HEK293 (cell line): Measurements from ENCODE around the gene PNKD.
A peak's percentile ranks its signal among the peaks of the same experiment; 100 is the strongest.

Source experiments
- CTCF ChIA-PET: fragments of 350-600 bp; formaldehyde crosslinking; extraction: SDS; loops from one replicate; lab custom pipeline; 2021; ENCODE audit warnings: antibody characterized with exemption; lab: Yijun Ruan, JAX
- POLR2A ChIA-PET: fragments of 300-600 bp; formaldehyde crosslinking; extraction: SDS; loops from one replicate; lab custom pipeline; 2020; ENCODE audit warnings: antibody characterized with exemption, inconsistent platforms; lab: Yijun Ruan, JAX
- H3K27ac ChIP-seq: fragments of 200-500 bp; sonication (Bioruptor generic); 2 replicates; pipeline ENCODE4 v1.5.1; 2014; ENCODE audit warnings: low read depth, low read length, control low read depth, inconsistent platforms; ENCODE audit errors: extremely low read depth
- H3K36me3 ChIP-seq, 2 experiments: fragments of 200-500 bp in 1 of 2; sonication (Bioruptor generic) in 1 of 2; 1 replicate in 1 of 2; 2 replicates in 1 of 2; pipeline ENCODE4 v1.5.1; 2014 to 2017; ENCODE audit warnings: inconsistent platforms in 2 of 2, low read length in 2 of 2; ENCODE audit not compliant: control insufficient read depth in 2 of 2, insufficient read depth in 1 of 2
- H3K4me1 ChIP-seq: fragments of 200-500 bp; sonication (Bioruptor generic); 2 replicates; pipeline ENCODE4 v1.5.1; 2014; ENCODE audit warnings: mild to moderate bottlenecking, low read length, inconsistent platforms; ENCODE audit not compliant: control insufficient read depth, insufficient read depth
- H3K4me3 ChIP-seq: 2 replicates; pipeline ENCODE4 v1.5.1; 2011; ENCODE audit warnings: low read depth, mild to moderate bottlenecking, control low read depth, low read length, moderate library complexity
- H3K9me3 ChIP-seq: fragments of 200-500 bp; sonication (Bioruptor generic); 2 replicates; pipeline ENCODE4 v1.5.1; 2014; ENCODE audit warnings: low read depth, low read length, inconsistent platforms; ENCODE audit not compliant: control insufficient read depth, insufficient read depth
- KLF1 ChIP-seq: fragments of 450-650 bp; formaldehyde crosslinking; IDR thresholded peaks from 2 replicates; pipeline ENCODE4 v1.5.1; 2016; ENCODE audit warnings: missing biosample characterization, missing genetic modification characterization
- MYNN ChIP-seq: fragments of 450-650 bp; formaldehyde crosslinking; IDR thresholded peaks from 2 replicates; pipeline ENCODE4 v1.5.1; 2016; ENCODE audit warnings: missing biosample characterization, missing genetic modification characterization, borderline replicate concordance
- WT1 ChIP-seq: fragments of 450-650 bp; formaldehyde crosslinking; IDR thresholded peaks from 2 replicates; pipeline ENCODE4 v1.5.1; 2016; ENCODE audit warnings: missing biosample characterization, missing genetic modification characterization
- ZNF121 ChIP-seq: fragments of 450-650 bp; formaldehyde crosslinking; IDR thresholded peaks from 2 replicates; pipeline ENCODE4 v1.5.1; 2016; ENCODE audit warnings: missing biosample characterization, missing genetic modification characterization
- ZNF518A ChIP-seq: fragments of 450-650 bp; formaldehyde crosslinking; conservative IDR thresholded peaks from 2 replicates; pipeline ENCODE4 v1.5.1; 2016; ENCODE audit warnings: low read depth, missing biosample characterization, missing genetic modification characterization
- ZNF521 ChIP-seq: fragments of 450-650 bp; formaldehyde crosslinking; IDR thresholded peaks from 2 replicates; pipeline ENCODE4 v1.5.1; 2017; ENCODE audit warnings: missing biosample characterization, mild to moderate bottlenecking, missing genetic modification characterization
- TF ChIP-seq, protein P1 (sequence below): fragments of 450-650 bp; formaldehyde crosslinking; IDR thresholded peaks from 2 replicates; pipeline ENCODE4 v1.5.1; 2016; ENCODE audit warnings: missing biosample characterization, missing genetic modification characterization
- TF ChIP-seq, protein P2 (sequence below): fragments of 450-650 bp; formaldehyde crosslinking; IDR thresholded peaks from 2 replicates; pipeline ENCODE4 v1.5.1; 2016; ENCODE audit warnings: missing biosample characterization, missing genetic modification characterization
- TF ChIP-seq, protein P3 (sequence below): IDR thresholded peaks from 2 replicates; pipeline ENCODE4 v1.6.1; 2011; ENCODE audit warnings: mild to moderate bottlenecking, low read depth, low read length, borderline replicate concordance

Gene PNKD

GRCh38 chr2:218295029-218295428, 24.7 kb downstream of the PNKD start (continued):
- TF ChIP-seq ZNF518A (tag by site-specific recombination) (no peak), ZNF521 (no peak)
- TF ChIP-seq, protein P1, sequence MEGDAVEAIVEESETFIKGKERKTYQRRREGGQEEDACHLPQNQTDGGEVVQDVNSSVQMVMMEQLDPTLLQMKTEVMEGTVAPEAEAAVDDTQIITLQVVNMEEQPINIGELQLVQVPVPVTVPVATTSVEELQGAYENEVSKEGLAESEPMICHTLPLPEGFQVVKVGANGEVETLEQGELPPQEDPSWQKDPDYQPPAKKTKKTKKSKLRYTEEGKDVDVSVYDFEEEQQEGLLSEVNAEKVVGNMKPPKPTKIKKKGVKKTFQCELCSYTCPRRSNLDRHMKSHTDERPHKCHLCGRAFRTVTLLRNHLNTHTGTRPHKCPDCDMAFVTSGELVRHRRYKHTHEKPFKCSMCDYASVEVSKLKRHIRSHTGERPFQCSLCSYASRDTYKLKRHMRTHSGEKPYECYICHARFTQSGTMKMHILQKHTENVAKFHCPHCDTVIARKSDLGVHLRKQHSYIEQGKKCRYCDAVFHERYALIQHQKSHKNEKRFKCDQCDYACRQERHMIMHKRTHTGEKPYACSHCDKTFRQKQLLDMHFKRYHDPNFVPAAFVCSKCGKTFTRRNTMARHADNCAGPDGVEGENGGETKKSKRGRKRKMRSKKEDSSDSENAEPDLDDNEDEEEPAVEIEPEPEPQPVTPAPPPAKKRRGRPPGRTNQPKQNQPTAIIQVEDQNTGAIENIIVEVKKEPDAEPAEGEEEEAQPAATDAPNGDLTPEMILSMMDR (tag by site-specific recombination): no peak

GRCh38 chr2:218296200-218296599, 25.9 kb downstream of the PNKD start:
- TF ChIP-seq WT1 (tag by site-specific recombination): 0 out of 2 replicates have a peak, but pooled peaks have one; percentile 9
- peak; percentile 79 for TF ChIP-seq KLF1
- TF ChIP-seq, protein P2, sequence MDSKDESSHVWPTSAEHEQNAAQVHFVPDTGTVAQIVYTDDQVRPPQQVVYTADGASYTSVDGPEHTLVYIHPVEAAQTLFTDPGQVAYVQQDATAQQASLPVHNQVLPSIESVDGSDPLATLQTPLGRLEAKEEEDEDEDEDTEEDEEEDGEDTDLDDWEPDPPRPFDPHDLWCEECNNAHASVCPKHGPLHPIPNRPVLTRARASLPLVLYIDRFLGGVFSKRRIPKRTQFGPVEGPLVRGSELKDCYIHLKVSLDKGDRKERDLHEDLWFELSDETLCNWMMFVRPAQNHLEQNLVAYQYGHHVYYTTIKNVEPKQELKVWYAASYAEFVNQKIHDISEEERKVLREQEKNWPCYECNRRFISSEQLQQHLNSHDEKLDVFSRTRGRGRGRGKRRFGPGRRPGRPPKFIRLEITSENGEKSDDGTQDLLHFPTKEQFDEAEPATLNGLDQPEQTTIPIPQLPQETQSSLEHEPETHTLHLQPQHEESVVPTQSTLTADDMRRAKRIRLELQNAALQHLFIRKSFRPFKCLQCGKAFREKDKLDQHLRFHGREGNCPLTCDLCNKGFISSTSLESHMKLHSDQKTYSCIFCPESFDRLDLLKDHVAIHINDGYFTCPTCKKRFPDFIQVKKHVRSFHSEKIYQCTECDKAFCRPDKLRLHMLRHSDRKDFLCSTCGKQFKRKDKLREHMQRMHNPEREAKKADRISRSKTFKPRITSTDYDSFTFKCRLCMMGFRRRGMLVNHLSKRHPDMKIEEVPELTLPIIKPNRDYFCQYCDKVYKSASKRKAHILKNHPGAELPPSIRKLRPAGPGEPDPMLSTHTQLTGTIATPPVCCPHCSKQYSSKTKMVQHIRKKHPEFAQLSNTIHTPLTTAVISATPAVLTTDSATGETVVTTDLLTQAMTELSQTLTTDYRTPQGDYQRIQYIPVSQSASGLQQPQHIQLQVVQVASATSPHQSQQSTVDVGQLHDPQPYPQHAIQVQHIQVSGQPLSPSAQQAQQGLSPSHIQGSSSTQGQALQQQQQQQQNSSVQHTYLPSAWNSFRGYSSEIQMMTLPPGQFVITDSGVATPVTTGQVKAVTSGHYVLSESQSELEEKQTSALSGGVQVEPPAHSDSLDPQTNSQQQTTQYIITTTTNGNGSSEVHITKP: 0 out of 2 replicates have a peak, but pooled peaks have one; percentile 23
- TF ChIP-seq, protein P3, sequence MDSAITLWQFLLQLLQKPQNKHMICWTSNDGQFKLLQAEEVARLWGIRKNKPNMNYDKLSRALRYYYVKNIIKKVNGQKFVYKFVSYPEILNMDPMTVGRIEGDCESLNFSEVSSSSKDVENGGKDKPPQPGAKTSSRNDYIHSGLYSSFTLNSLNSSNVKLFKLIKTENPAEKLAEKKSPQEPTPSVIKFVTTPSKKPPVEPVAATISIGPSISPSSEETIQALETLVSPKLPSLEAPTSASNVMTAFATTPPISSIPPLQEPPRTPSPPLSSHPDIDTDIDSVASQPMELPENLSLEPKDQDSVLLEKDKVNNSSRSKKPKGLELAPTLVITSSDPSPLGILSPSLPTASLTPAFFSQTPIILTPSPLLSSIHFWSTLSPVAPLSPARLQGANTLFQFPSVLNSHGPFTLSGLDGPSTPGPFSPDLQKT: no peak
- Histone ChIP-seq H3K36me3 (no peaks in the 10 kb centered on the region), H3K9me3 (no peaks in the 10 kb centered on the region), H3K4me1 (peaks cover 3% of the 10 kb centered on the region; the same call in 1 of the 2 replicates), H3K4me3 (no peak overlapping the region), H3K27ac (no peak overlapping the region)
- POLR2A ChIA-PET: interaction anchor here (1.7 kb wide), 1 partner anchor 9 kb away, joined by 6 read pairs; no protein-coding TSS in a partner anchor
- CTCF ChIA-PET: interaction anchor here (0.6 to 8.8 kb wide), 5 partner anchors 9 to 221 kb away, joined by 3 to 89 read pairs (median 5); partner anchors contain the start of genes AAMP and PNKD

DNA sequence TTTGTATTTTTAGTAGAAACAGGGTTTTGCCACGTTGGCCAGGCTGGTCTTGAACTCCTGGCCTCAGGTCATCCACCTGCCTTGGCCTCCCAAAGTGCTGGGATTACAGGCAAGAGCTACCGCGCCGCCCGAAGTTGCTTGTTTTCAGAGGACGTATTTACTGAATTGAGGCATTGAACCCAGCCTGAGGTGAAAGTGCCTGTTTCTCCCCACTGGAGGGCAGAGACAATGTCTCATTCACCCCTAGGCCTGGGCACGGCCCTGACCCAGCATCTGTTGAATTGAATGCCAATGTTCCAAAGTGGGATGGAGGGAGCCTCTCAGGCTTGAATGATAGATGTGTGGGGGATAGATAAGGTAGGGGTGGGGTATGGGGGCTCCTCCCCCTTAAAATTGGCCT, 26.5 kb downstream of the PNKD start:
- H3K4me1 ChIP-seq: peaks cover 3% of the 10 kb centered on the region; the same call in 1 of the 2 replicates
- ChIA-PET POLR2A (no interaction called here), CTCF (interaction anchor here (1.0 to 8.8 kb wide), 5 partner anchors 9 to 59 kb away, joined by 4 to 89 read pairs (median 5); partner anchors contain the start of genes AAMP and PNKD)
- H3K36me3 ChIP-seq: no peaks in the 10 kb centered on the region
- H3K9me3 ChIP-seq: no peaks in the 10 kb centered on the region
- no peak overlapping the region for H3K27ac ChIP-seq
- TF ChIP-seq, protein P1 (tag by site-specific recombination): 0 out of 2 replicates have a peak, but pooled peaks have one; percentile 38
- no peak for TF ChIP-seq MYNN
- TF ChIP-seq ZNF121 (tag by site-specific recombination): no peak
- TF ChIP-seq, all 188 proteins: peak for 1
- no peak overlapping the region for H3K4me3 ChIP-seq
